OCI-LY1 (cell line): ENCODE data around the gene LDLRAD1.

Experiments
- CTCF ChIP-seq: fragments of 200-600 bp; sonication (generic), shearing (Covaris generic); IDR thresholded peaks from 2 replicates; pipeline ENCODE4 v1.5.1; 2017; ENCODE audit warnings: mild to moderate bottlenecking, antibody characterized with exemption, low read length, moderate library complexity, mixed read lengths
- EZH2 ChIP-seq: fragments of 200-600 bp; sonication (generic), shearing (Covaris generic); IDR thresholded peaks from 2 replicates; pipeline ENCODE4 v1.8.0; 2017; ENCODE audit warnings: borderline replicate concordance, mixed run types, mild to moderate bottlenecking, antibody characterized with exemption, low read length, moderate library complexity, mixed read lengths

GRCh38 chr1:54010415-54011117 lies 7.4 kb downstream of the LDLRAD1 start:
- TF ChIP-seq CTCF (no peak), EZH2 (no peak)
